GM23338 (cell line): ENCODE measurements around the gene SORCS2.

Experiments used
- CREB1 ChIP-seq: fragments of 250-450 bp; sonication (Bioruptor Pico); IDR thresholded peaks from 2 replicates; pipeline ENCODE4 v1.5.0; 2020; ENCODE audit warnings: low read depth, mild to moderate bottlenecking, moderate library complexity
- CTCF ChIP-seq, 2 experiments: fragments of 200-600 bp in 1 of 2; sonication (generic) in 1 of 2; conservative IDR thresholded peaks; 2 replicates each; pipeline versions ENCODE4 v1.5.1 to v1.6.1; 2016 to 2017; ENCODE audit warnings: antibody characterized with exemption in 2 of 2, low read depth in 2 of 2, mild to moderate bottlenecking in 2 of 2, moderate library complexity in 1 of 2
- ETS1 ChIP-seq: IDR thresholded peaks from 2 replicates; pipeline ENCODE4 v1.6.1; 2016; ENCODE audit warnings: antibody characterized with exemption
- EZH2 ChIP-seq: fragments of 200-600 bp; sonication (generic); IDR thresholded peaks from one replicate; pipeline ENCODE4 v1.8.0; 2017; ENCODE audit warnings: antibody characterized with exemption, mild to moderate bottlenecking, low read depth; ENCODE audit not compliant: unreplicated experiment
- EZH2phosphoT487 ChIP-seq: fragments of 200-600 bp; sonication (generic); IDR thresholded peaks from one replicate; pipeline ENCODE4 v1.8.1; 2018; ENCODE audit warnings: antibody characterized with exemption; ENCODE audit not compliant: unreplicated experiment
- JUNB ChIP-seq: IDR thresholded peaks from one replicate; pipeline ENCODE4 v1.6.1; 2016; ENCODE audit warnings: antibody characterized with exemption; ENCODE audit not compliant: unreplicated experiment
- NANOG ChIP-seq: IDR thresholded peaks from 2 replicates; pipeline ENCODE4 v1.6.1; 2016; ENCODE audit warnings: antibody characterized with exemption, borderline replicate concordance
- POLR2AphosphoS5 ChIP-seq: IDR thresholded peaks from 2 replicates; pipeline ENCODE4 v1.6.1; 2016; ENCODE audit warnings: antibody characterized with exemption, low read depth
- REST ChIP-seq: IDR thresholded peaks from one replicate; pipeline ENCODE4 v1.6.1; 2018; ENCODE audit warnings: antibody characterized with exemption; ENCODE audit not compliant: unreplicated experiment
- STAT1 ChIP-seq: IDR thresholded peaks from one replicate; pipeline ENCODE4 v1.6.1; 2016; ENCODE audit warnings: antibody characterized with exemption; ENCODE audit not compliant: unreplicated experiment
- ZNF114 ChIP-seq: fragments of 250-450 bp; sonication (Bioruptor Pico); IDR thresholded peaks from 2 replicates; pipeline ENCODE4 v1.5.0; 2020; ENCODE audit warnings: mild to moderate bottlenecking, moderate library complexity
- TF ChIP-seq, protein P1 (sequence below): fragments of 250-450 bp; sonication (Bioruptor Pico); IDR thresholded peaks from 2 replicates; pipeline ENCODE4 v1.5.0; 2020; ENCODE audit warnings: mild to moderate bottlenecking, moderate library complexity

DNA sequence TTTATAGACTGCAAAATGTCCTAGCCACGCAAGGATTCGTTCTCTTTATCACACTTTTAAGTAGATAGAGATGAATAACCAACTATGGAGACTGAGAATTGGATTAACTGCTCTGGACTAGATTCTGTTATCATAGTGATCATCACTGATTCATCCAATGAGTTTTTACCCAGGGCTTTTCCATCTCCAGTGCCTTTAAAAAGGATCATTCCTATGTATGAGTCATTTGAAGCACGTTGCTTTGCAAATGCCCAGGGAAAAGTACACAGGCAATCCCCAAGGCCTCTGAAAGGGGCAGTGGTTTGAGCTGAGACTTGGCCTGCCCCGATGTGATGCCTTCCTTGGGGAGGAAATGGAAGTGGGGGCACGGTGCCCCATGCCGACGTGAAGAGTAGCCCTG is 365.1 kb downstream of the SORCS2 start:
- TF ChIP-seq POLR2AphosphoS5 (no peak), CTCF (conservative IDR thresholded peaks at IDR 0.05; ENCODE audit: low read depth in 2 of 2) (no peak), JUNB (no peak), EZH2 (no peak), EZH2phosphoT487 (no peak), REST (no peak), CREB1 (no peak), NANOG (no peak), ZNF114 (CRISPR knock-in tag) (no peak), STAT1 (no peak), ETS1 (no peak)
- TF ChIP-seq, protein P1, sequence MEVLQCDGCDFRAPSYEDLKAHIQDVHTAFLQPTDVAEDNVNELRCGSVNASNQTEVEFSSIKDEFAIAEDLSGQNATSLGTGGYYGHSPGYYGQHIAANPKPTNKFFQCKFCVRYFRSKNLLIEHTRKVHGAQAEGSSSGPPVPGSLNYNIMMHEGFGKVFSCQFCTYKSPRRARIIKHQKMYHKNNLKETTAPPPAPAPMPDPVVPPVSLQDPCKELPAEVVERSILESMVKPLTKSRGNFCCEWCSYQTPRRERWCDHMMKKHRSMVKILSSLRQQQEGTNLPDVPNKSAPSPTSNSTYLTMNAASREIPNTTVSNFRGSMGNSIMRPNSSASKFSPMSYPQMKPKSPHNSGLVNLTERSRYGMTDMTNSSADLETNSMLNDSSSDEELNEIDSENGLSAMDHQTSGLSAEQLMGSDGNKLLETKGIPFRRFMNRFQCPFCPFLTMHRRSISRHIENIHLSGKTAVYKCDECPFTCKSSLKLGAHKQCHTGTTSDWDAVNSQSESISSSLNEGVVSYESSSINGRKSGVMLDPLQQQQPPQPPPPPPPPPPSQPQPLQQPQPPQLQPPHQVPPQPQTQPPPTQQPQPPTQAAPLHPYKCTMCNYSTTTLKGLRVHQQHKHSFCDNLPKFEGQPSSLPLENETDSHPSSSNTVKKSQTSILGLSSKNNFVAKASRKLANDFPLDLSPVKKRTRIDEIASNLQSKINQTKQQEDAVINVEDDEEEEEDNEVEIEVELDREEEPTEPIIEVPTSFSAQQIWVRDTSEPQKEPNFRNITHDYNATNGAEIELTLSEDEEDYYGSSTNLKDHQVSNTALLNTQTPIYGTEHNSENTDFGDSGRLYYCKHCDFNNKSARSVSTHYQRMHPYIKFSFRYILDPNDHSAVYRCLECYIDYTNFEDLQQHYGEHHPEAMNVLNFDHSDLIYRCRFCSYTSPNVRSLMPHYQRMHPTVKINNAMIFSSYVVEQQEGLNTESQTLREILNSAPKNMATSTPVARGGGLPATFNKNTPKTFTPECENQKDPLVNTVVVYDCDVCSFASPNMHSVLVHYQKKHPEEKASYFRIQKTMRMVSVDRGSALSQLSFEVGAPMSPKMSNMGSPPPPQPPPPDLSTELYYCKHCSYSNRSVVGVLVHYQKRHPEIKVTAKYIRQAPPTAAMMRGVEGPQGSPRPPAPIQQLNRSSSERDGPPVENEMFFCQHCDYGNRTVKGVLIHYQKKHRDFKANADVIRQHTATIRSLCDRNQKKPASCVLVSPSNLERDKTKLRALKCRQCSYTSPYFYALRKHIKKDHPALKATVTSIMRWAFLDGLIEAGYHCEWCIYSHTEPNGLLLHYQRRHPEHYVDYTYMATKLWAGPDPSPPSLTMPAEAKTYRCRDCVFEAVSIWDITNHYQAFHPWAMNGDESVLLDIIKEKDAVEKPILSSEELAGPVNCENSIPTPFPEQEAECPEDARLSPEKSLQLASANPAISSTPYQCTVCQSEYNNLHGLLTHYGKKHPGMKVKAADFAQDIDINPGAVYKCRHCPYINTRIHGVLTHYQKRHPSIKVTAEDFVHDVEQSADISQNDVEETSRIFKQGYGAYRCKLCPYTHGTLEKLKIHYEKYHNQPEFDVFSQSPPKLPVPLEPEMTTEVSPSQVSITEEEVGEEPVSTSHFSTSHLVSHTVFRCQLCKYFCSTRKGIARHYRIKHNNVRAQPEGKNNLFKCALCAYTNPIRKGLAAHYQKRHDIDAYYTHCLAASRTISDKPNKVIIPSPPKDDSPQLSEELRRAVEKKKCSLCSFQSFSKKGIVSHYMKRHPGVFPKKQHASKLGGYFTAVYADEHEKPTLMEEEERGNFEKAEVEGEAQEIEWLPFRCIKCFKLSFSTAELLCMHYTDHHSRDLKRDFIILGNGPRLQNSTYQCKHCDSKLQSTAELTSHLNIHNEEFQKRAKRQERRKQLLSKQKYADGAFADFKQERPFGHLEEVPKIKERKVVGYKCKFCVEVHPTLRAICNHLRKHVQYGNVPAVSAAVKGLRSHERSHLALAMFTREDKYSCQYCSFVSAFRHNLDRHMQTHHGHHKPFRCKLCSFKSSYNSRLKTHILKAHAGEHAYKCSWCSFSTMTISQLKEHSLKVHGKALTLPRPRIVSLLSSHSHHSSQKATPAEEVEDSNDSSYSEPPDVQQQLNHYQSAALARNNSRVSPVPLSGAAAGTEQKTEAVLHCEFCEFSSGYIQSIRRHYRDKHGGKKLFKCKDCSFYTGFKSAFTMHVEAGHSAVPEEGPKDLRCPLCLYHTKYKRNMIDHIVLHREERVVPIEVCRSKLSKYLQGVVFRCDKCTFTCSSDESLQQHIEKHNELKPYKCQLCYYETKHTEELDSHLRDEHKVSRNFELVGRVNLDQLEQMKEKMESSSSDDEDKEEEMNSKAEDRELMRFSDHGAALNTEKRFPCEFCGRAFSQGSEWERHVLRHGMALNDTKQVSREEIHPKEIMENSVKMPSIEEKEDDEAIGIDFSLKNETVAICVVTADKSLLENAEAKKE (CRISPR knock-in tag), result no peak
